GM23338 (cell line): ENCODE data around the gene ABHD6. TPM values are rescaled to one million over a fixed set of nuclear protein-coding genes. Genes with fewer than 3 reads are reported as not detected.

Experiments
- ATAC-seq: fragments of 200-7000 bp; cut with Tn5 transposase; 3 replicates; pipeline ENCODE4 v1.9.1; 2020
- DNase-seq: peaks from one replicate; pipeline ENCODE4 v3.0.0-alpha.2; 2015; ENCODE audit warnings: low spot score
- H2AFZ ChIP-seq: fragments of 200-600 bp; sonication (generic); 2 replicates; pipeline ENCODE4 v1.8.0; 2016; ENCODE audit warnings: antibody characterized with exemption, mild to moderate bottlenecking, moderate library complexity
- H3F3A ChIP-seq: fragments of 200-600 bp; sonication (generic); replicated peaks from 2 replicates; pipeline ENCODE4 v1.8.0; 2017; ENCODE audit warnings: antibody characterized with exemption, mixed run types, low read depth
- H3K27ac ChIP-seq: fragments of 200-600 bp; sonication (generic); 2 replicates; pipeline ENCODE4 v1.6.1; 2016; ENCODE audit warnings: low read depth
- H3K27me3 ChIP-seq: fragments of 200-600 bp; sonication (generic); 2 replicates; pipeline ENCODE4 v1.8.0; 2016; ENCODE audit warnings: mild to moderate bottlenecking, mixed run types, moderate library complexity; ENCODE audit not compliant: insufficient read depth
- H3K36me3 ChIP-seq: fragments of 200-600 bp; sonication (generic); 2 replicates; pipeline ENCODE4 v1.8.0; 2016; ENCODE audit warnings: mild to moderate bottlenecking; ENCODE audit not compliant: insufficient read depth
- H3K4me1 ChIP-seq: fragments of 200-600 bp; sonication (generic); 2 replicates; pipeline ENCODE4 v1.8.0; 2016; ENCODE audit warnings: mild to moderate bottlenecking, moderate library complexity; ENCODE audit not compliant: insufficient read depth
- H3K4me2 ChIP-seq: fragments of 200-600 bp; sonication (generic); 2 replicates; pipeline ENCODE4 v1.7.1; 2017; ENCODE audit warnings: mixed run types
- H3K4me3 ChIP-seq: fragments of 200-600 bp; sonication (generic); 2 replicates; pipeline ENCODE4 v1.6.1; 2016; ENCODE audit warnings: mixed run types
- H3K79me2 ChIP-seq: fragments of 200-600 bp; sonication (generic); replicated peaks from 2 replicates; pipeline ENCODE4 v1.8.0; 2017; ENCODE audit warnings: mild to moderate bottlenecking; ENCODE audit not compliant: insufficient read depth
- H3K9me2 ChIP-seq: fragments of 200-600 bp; sonication (generic); 2 replicates; pipeline ENCODE4 v1.8.0; 2017; ENCODE audit not compliant: insufficient read depth
- H4K20me1 ChIP-seq: fragments of 200-600 bp; sonication (generic); replicated peaks from 2 replicates; pipeline ENCODE4 v1.8.0; 2017; ENCODE audit warnings: mild to moderate bottlenecking; ENCODE audit not compliant: insufficient read depth
- H3K27ac Mint-ChIP-seq: 2 replicates; pipeline ENCODE4 v1.8.0; 2020; ENCODE audit warnings: inconsistent platforms, mild to moderate bottlenecking, moderate library complexity, mixed read lengths
- H3K27me3 Mint-ChIP-seq: 3 replicates; pipeline ENCODE4 v1.8.0; 2022; ENCODE audit warnings: low read depth, mild to moderate bottlenecking, moderate library complexity, mixed read lengths, inconsistent platforms; ENCODE audit not compliant: insufficient read depth, poor library complexity
- H3K36me3 Mint-ChIP-seq: 3 replicates; pipeline ENCODE4 v1.8.0; 2021; ENCODE audit warnings: low read depth, mild to moderate bottlenecking, inconsistent platforms, moderate library complexity, mixed read lengths
- H3K4me1 Mint-ChIP-seq: 3 replicates; pipeline ENCODE4 v1.8.0; 2020; ENCODE audit warnings: mild to moderate bottlenecking, inconsistent platforms, mixed read lengths
- H3K4me3 Mint-ChIP-seq: 3 replicates; pipeline ENCODE4 v1.8.0; 2021; ENCODE audit warnings: moderate library complexity, mild to moderate bottlenecking, inconsistent platforms, mixed read lengths
- H3K9me3 Mint-ChIP-seq: 3 replicates; pipeline ENCODE4 v1.8.0; 2020; ENCODE audit warnings: moderate library complexity, mild to moderate bottlenecking, inconsistent platforms, mixed read lengths
- JUNB ChIP-seq: IDR thresholded peaks from one replicate; pipeline ENCODE4 v1.6.1; 2016; ENCODE audit warnings: antibody characterized with exemption; ENCODE audit not compliant: unreplicated experiment
- NANOG ChIP-seq: IDR thresholded peaks from 2 replicates; pipeline ENCODE4 v1.6.1; 2016; ENCODE audit warnings: antibody characterized with exemption, borderline replicate concordance
- POLR2AphosphoS5 ChIP-seq: IDR thresholded peaks from 2 replicates; pipeline ENCODE4 v1.6.1; 2016; ENCODE audit warnings: antibody characterized with exemption, low read depth
- REST ChIP-seq: IDR thresholded peaks from one replicate; pipeline ENCODE4 v1.6.1; 2018; ENCODE audit warnings: antibody characterized with exemption; ENCODE audit not compliant: unreplicated experiment
- ZNF114 ChIP-seq: fragments of 250-450 bp; sonication (Bioruptor Pico); IDR thresholded peaks from 2 replicates; pipeline ENCODE4 v1.5.0; 2020; ENCODE audit warnings: mild to moderate bottlenecking, moderate library complexity
- ZNF331 ChIP-seq: fragments of 250-450 bp; sonication (Bioruptor Pico); IDR thresholded peaks from 2 replicates; pipeline ENCODE4 v1.5.0; 2020; ENCODE audit warnings: low read depth, mild to moderate bottlenecking, moderate library complexity
- ZNF462 ChIP-seq: fragments of 250-450 bp; sonication (Bioruptor Pico); IDR thresholded peaks from 2 replicates; pipeline ENCODE4 v1.5.0; 2020; ENCODE audit warnings: mild to moderate bottlenecking, moderate library complexity
- polyA plus RNA-seq: library from polyadenylated mRNA; unstranded; fragments of >200 nt; fragmentation: Nextera tagmentation; extraction: Ambion mirVana; gene quantifications from 2 replicates; pipeline ENCODE4 v1.2.1, GENCODE V29; 2016
- total RNA-seq: library from RNA; depleted of rRNA; stranded (reverse); fragments of >200 nt; shearing (Covaris generic); gene quantifications from 2 replicates; pipeline ENCODE4 v1.2.3, GENCODE V29; 2014

The ABHD6 gene
- total and polyA plus RNA-seq, 2 experiments from 2014 or later: 3.7 to 5.5 TPM

GRCh38 chr3:58335652-58335947, 98.0 kb downstream of the ABHD6 start:
- no peaks in the 10 kb centered on the region for H3K9me2 ChIP-seq
- peak overlapping the region; percentile 56; the same call in 1 of the 2 replicates for H3K27ac ChIP-seq
- H3K9me3 Mint-ChIP-seq: no peaks in the 10 kb centered on the region
- H3K36me3 Mint-ChIP-seq: no peaks in the 10 kb centered on the region
- H3K27me3 Mint-ChIP-seq: peaks cover 15% of the 10 kb centered on the region
- DNase-seq (no peak), ATAC-seq (no peak)
- H3K27me3 ChIP-seq: peaks cover 25% of the 10 kb centered on the region
- no peak overlapping the region for H3K4me3 Mint-ChIP-seq
- no peak overlapping the region for H3K4me3 ChIP-seq
- H3K27ac Mint-ChIP-seq: no peak overlapping the region
- no peaks in the 10 kb centered on the region for H3K36me3 ChIP-seq
- TF ChIP-seq ZNF462 (CRISPR knock-in tag): no peak
- no peak for TF ChIP-seq ZNF331 (CRISPR knock-in tag)
- no peak for TF ChIP-seq REST
- no peak for TF ChIP-seq NANOG
- no peak for TF ChIP-seq POLR2AphosphoS5
- no peak for TF ChIP-seq JUNB
- no peak for TF ChIP-seq ZNF114 (CRISPR knock-in tag)
- H4K20me1 ChIP-seq: no peaks in the 10 kb centered on the region
- H3K4me1 ChIP-seq: peaks cover 11% of the 10 kb centered on the region
- no peak overlapping the region for H2AFZ ChIP-seq
- no peaks in the 10 kb centered on the region for H3K79me2 ChIP-seq
- no peaks in the 10 kb centered on the region; the same call in 1 of the 2 replicates for H3F3A ChIP-seq
- H3K4me2 ChIP-seq: no peak overlapping the region
- H3K4me1 Mint-ChIP-seq: peaks cover 18% of the 10 kb centered on the region
